Naive thymus-derived CD4-positive, alpha-beta T cell (primary cell): Measurements from ENCODE around the gene ERC1. TPM values are rescaled to one million over a fixed set of nuclear protein-coding genes. Genes with fewer than 3 reads are reported as not detected.

Source experiments
- polyA plus RNA-seq, 2 donors: library from polyadenylated mRNA; unstranded; fragments of 300-500 nt; fragmentation: Illumina TruSeq; gene quantifications; one replicate each; pipeline ENCODE4 v1.2.3, GENCODE V29; 2021
- total RNA-seq, 6 experiments: library from RNA in 5 of 6; stranded (reverse) in 5 of 6; gene quantifications; 1 replicate in 5 of 6; 2 replicates in 1 of 6; pipeline ENCODE4 v1.2.3 and lab custom pipeline; 2021 to 2026

ERC1 gene
- total and polyA plus RNA-seq, 7 experiments from 2014 or later, result 15.9 to 62.0 (median 51.5) TPM

Other genes with a start within 250 kb of the ERC1 start
- 100 to 1,000 TPM; 147 to 200 (median 169) TPM for gene WNK1, start 238.6 kb upstream of the ERC1 start, total RNA-seq
- gene WNK1, start 238.6 kb upstream of the ERC1 start, polyA plus RNA-seq, result 10 to 100 TPM; 22.9 to 44.0 TPM
- gene RAD52, start 41.5 kb upstream of the ERC1 start, total RNA-seq, result 10 to 100 TPM; 11.0 to 34.9 (median 18.3) TPM
- gene RAD52, start 41.5 kb upstream of the ERC1 start, polyA plus RNA-seq, result 1 to 10 TPM; 2.8 to 4.7 TPM